Measurements from ENCODE around the gene CCDC167.

GRCh38 chr6:37524970-37525318 is 25.3 kb upstream of the CCDC167 start:
- TF ChIP-seq CTCF (IDR thresholded peaks at IDR 0.05; ENCODE audit: low read depth, low read length, poor library complexity, severe bottlenecking), result no peak
- TF ChIP-seq EZH2phosphoT487 (IDR thresholded peaks at IDR 0.05; ENCODE audit: borderline replicate concordance, low read length), result no peak
